DND-41 (cell line): ENCODE measurements around the gene ALDH3B2.

ENCODE experiments used
- ATAC-seq: fragments of 200-7000 bp; cut with Tn5 transposase; 3 replicates; pipeline ENCODE4 v1.9.1; 2021; ENCODE audit warnings: low read depth; ENCODE audit not compliant: insufficient read depth
- DNase-seq: peaks from one replicate; pipeline ENCODE4 v3.0.0-alpha.2; 2020
- H2AFZ ChIP-seq: 2 replicates; pipeline ENCODE4 v1.6.0; 2012; ENCODE audit warnings: low read depth, low read length
- H3K27ac ChIP-seq: 2 replicates; pipeline ENCODE4 v1.5.1; 2012; ENCODE audit warnings: low read length, inconsistent platforms
- H3K27me3 ChIP-seq: fragments of 200-600 bp; sonication (generic); 2 replicates; pipeline ENCODE4 v1.6.0; 2012; ENCODE audit warnings: low read length, mild to moderate bottlenecking, inconsistent platforms; ENCODE audit not compliant: insufficient read depth, poor library complexity
- H3K36me3 ChIP-seq: 2 replicates; pipeline ENCODE4 v1.5.1; 2012; ENCODE audit warnings: low read length, inconsistent platforms; ENCODE audit not compliant: insufficient read depth
- H3K4me1 ChIP-seq: 2 replicates; pipeline ENCODE4 v1.5.1; 2012; ENCODE audit warnings: mild to moderate bottlenecking, low read length; ENCODE audit not compliant: insufficient read depth
- H3K4me2 ChIP-seq: 2 replicates; pipeline ENCODE4 v1.6.0; 2012; ENCODE audit warnings: mild to moderate bottlenecking, moderate library complexity, low read length, inconsistent platforms; ENCODE audit not compliant: insufficient read depth
- H3K4me3 ChIP-seq, 2 experiments: fragments of 200-600 bp in 1 of 2; shearing (Covaris generic) in 1 of 2; 2 replicates each; pipeline ENCODE4 v1.5.1; 2012 to 2016; ENCODE audit warnings: inconsistent platforms in 2 of 2, low read length in 2 of 2, mild to moderate bottlenecking in 2 of 2, low read depth in 1 of 2, moderate library complexity in 1 of 2
- H3K79me2 ChIP-seq: 2 replicates; pipeline ENCODE4 v1.6.0; 2012; ENCODE audit warnings: low read length, inconsistent platforms; ENCODE audit not compliant: insufficient read depth
- H3K9ac ChIP-seq: 2 replicates; pipeline ENCODE4 v1.6.0; 2012; ENCODE audit warnings: low read depth, mild to moderate bottlenecking, inconsistent platforms, low read length, moderate library complexity
- H3K9me3 ChIP-seq: 2 replicates; pipeline ENCODE4 v1.5.1; 2012; ENCODE audit warnings: low read length, moderate library complexity, mild to moderate bottlenecking, inconsistent platforms; ENCODE audit not compliant: insufficient read depth, severe bottlenecking
- H4K20me1 ChIP-seq: 2 replicates; pipeline ENCODE4 v1.6.0; 2012; ENCODE audit warnings: low read length; ENCODE audit not compliant: insufficient read depth
- CTCF ChIP-seq: IDR thresholded peaks from 2 replicates; pipeline ENCODE4 v1.5.1; 2012; ENCODE audit warnings: borderline replicate concordance, low read length, moderate library complexity, mild to moderate bottlenecking; ENCODE audit not compliant: poor library complexity, severe bottlenecking; ENCODE audit errors: extremely low read depth
- EZH2 ChIP-seq: IDR thresholded peaks from 3 replicates; pipeline ENCODE4 v1.6.1; 2012; ENCODE audit warnings: borderline replicate concordance, low read depth, mild to moderate bottlenecking, moderate library complexity, low read length, inconsistent platforms; ENCODE audit not compliant: severe bottlenecking

Gene ALDH3B2

DNA sequence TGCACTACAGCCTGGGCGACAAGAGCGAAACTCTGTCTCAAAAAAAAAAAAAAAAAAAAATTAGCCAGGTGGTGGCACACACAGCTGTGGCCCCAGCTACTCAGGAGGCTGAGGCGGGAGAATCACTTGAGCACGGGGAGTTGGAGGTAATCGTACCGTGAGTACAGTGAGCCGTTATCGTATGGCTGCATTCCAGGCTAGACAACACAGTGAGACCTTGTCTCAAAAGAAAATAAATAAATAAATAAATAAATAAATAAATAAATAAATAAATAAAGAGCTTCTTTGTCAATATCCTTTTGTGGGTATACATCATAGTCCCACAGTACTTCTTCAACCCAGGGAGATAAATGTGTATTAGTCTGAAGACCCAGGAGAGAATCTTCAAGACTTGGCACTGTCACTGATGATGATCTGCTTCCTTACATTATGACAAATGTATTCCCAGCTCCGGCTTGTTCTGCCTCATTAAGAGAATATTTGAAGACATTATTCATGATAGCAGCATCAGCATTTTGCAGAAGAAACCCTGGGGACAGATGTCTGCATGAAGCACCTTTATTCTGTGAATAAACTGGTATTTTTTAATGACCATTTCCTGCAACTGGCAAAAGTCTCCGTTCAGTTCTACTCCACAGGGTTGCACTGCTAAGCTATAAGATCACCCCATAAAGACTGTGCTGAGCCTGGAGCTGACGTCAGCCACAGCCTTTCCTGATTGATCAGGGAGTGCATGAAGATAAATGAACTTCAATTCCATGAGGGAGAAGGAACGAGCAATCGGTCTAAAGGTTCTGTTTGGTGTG lies 22.2 kb downstream of the ALDH3B2 start:
- peak; percentile 45 for DNase-seq

GRCh38 chr11:67649634-67650510 lies 24.6 kb downstream of the ALDH3B2 start:
- peak; percentile 47 for ATAC-seq
- TF ChIP-seq CTCF = no peak
- no peak for TF ChIP-seq EZH2
- peak; percentile 69 for DNase-seq
- Histone ChIP-seq H3K4me2 (peak overlapping the region; percentile 67), H3K27me3 (no peaks in the 10 kb centered on the region), H3K4me1 (peaks cover 42% of the 10 kb centered on the region), H4K20me1 (no peaks in the 10 kb centered on the region), H3K9me3 (no peaks in the 10 kb centered on the region), H3K4me3 (peak overlapping the region; percentile 27 to 57; a peak in 3 of 4 replicates), H3K27ac (peak overlapping the region; percentile 84), H3K9ac (peak overlapping the region; percentile 68), H3K36me3 (no peaks in the 10 kb centered on the region), H3K79me2 (no peaks in the 10 kb centered on the region), H2AFZ (peak overlapping the region; percentile 77)

More for the DNA sequence above, 22.2 kb downstream of the ALDH3B2 start:
- Histone ChIP-seq H3K4me3 (no peak overlapping the region), H4K20me1 (no peaks in the 10 kb centered on the region), H3K36me3 (0 out of 2 replicates have a peak, but pooled peaks cover 3% of the 10 kb centered on the region), H3K79me2 (no peaks in the 10 kb centered on the region), H3K27ac (peak overlapping the region; percentile 47), H3K27me3 (no peaks in the 10 kb centered on the region), H3K4me2 (no peak overlapping the region), H3K9me3 (peaks cover 14% of the 10 kb centered on the region), H2AFZ (no peak overlapping the region), H3K9ac (no peak overlapping the region), H3K4me1 (peaks cover 42% of the 10 kb centered on the region)
- no peak for TF ChIP-seq CTCF
- no peak for TF ChIP-seq EZH2
- ATAC-seq = no peak

DNA sequence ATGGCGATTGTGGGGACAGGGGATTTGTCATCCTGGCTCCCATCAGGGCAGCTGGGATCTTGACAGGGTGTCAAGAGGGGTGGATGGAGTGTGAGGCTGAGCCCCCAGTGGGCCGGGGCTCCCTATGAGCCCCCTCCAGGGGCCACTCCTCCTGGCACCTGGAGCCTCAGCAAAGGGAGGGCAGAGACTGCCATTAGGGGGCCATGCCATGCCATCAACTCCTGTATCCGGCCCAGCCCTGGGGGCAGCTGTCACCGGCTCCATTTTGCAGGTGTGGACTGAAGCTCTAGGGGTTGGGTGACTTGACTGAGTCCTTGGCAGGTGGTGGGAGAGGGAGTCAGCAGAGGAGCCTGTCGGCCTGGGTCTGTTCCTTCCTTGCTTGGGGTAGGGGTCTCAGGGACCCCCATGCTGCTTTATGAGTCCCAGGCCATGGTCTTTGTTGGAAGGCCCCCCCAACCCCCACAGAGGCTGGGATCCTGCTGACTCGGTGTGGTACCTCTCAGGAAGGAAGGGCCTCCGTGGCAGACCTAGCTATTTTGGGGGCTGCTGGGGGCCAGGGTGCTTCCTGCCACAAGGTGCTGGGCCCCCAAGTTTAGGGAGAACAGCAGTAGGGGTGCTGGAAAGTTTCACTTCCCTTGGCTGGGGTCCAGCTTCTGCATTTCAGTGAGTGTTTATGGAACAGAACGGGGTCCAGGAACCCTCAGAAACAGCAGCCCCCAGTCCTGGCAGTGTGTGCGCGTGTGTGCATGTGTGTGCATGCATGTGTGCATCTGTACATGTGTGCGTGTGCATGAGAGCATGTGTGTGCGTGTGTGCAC lies 25.4 kb downstream of the ALDH3B2 start:
- no peak for ATAC-seq
- peak overlapping the region in 1 of 2 experiments; percentile 57; a peak in 1 of 4 replicates for H3K4me3 ChIP-seq
- peaks cover 42% of the 10 kb centered on the region for H3K4me1 ChIP-seq
- no peaks in the 10 kb centered on the region for H4K20me1 ChIP-seq
- no peaks in the 10 kb centered on the region for H3K36me3 ChIP-seq
- H2AFZ ChIP-seq = no peak overlapping the region
- no peaks in the 10 kb centered on the region for H3K79me2 ChIP-seq
- H3K27me3 ChIP-seq = no peaks in the 10 kb centered on the region
- H3K9ac ChIP-seq = peak overlapping the region; percentile 68; the same call in 1 of the 2 replicates
- peak overlapping the region; percentile 84 for H3K27ac ChIP-seq
- TF ChIP-seq EZH2 (no peak), CTCF (no peak)
- peak; percentile 57 for DNase-seq
- peak overlapping the region; percentile 67; the same call in 1 of the 2 replicates for H3K4me2 ChIP-seq
- H3K9me3 ChIP-seq = no peaks in the 10 kb centered on the region
